GM19025 (cell line): ENCODE data around the gene CEP95.
"Not testable (repeated sequence)": the region's sequence is repeated elsewhere in the genome, so short reads cannot be mapped to it uniquely, and the experiment has no call there.

Experiments
- ATAC-seq: cut with Tn5 transposase; IDR thresholded peaks from one replicate; pipeline ENCODE4 v1.9.1; 2021; ENCODE audit warnings: mild to moderate bottlenecking, low read depth, moderate library complexity; ENCODE audit not compliant: unreplicated experiment

CEP95 gene

GRCh38 chr17:64564098-64564497 is 57.3 kb downstream of the CEP95 start:
- ATAC-seq = no peak

DNA sequence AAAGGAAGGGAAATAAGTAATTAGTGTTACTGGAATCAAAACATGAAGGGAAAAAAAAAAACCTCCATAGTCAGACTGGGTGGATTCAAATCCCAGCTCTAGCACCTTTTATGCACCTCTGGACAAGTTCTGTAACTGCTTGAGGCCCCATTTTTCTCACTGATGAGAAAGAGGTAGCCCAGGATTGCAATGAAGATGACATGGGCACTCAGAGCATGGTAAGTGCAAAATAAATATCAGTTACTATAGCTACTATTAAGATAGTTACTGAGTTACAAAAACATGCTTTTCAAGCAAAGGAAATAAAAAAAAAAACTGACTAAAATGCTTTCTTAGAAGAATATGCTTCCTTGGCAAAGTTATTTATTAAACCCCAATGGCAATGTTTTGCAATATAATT is 58.8 kb downstream of the CEP95 start:
- ATAC-seq = no peak

- ATAC-seq = no peak
Observed at GRCh38 chr17:64571746-64572145, 65.0 kb downstream of the CEP95 start.

DNA sequence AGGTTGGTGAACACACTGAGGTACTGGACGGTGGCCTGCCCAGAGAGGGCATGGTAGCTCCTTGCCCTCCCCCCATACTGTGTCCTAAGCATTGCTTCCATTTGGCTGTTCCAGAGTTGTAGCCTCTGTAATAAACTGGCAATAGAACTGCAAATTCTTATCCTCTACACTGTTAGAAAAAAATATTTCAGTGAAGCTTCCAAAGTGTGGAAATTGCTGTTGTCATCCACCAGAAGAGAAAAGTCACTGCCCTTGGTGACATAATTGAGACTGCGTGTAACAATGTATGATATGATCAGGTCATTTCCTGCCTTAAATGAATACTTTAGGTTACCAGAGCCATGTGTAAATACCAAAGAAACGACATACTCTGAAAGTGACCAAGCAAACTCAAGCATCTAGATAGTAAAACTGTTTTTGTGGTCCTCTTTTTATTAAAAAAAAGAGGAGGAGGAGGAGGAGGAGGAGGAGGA is 65.9 kb downstream of the CEP95 start:
- ATAC-seq = no peak

GRCh38 chr17:64573214-64573613 is 66.4 kb downstream of the CEP95 start:
- ATAC-seq = no peak

DNA sequence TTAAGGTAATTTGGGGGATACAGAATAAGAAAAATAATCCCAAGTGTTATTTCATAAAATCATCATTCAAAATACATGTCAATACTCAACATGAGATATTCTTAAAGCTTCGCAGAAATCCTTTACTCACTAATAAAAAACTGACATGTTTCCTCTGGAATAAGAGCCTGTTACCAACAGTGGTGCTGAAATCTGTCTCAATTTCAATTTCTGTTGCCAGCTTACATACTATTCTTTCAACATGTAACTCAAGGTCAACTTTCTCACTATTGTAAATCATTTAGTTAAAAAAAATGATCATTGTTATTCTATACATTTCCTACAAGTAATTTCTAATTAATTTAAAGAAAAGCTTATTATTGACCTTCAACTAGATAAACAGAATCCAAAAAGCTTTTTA is 67.9 kb downstream of the CEP95 start:
- ATAC-seq = no peak

DNA sequence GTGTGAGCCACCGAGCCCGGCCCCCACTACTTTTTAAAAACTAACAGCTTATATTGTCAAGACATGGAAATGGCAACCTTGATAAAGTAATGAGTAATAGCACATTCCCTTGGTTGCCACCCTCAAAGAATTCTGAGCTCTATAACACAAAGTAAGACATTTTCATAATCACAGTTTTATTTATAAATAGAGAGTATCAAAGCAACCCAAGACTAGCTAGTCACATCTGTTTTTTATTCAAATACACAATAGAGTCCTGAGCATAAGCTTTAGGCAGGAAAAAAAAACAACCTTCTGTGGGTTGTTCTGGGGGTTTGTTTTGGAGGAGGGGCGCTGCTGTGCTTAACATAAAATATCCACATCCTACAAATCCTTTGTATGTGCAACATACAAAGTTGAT is 68.7 kb downstream of the CEP95 start:
- no peak for ATAC-seq

DNA sequence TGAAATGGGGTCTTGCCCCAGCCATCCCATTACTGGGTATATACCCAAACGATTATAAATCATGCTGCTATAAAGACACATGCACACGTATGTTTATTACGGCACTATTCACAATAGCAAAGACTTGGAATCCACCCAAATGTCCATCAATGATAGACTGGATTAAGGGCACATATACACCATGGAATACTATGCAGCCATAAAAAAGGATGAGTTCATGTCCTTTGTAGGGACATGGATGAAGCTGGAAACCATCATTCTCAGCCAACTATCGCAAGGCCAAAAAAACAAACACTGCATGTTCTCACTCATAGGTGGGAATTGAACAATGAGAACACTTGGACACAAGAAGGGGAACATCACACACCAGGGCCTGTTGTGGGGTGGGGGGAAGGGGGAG is 70.2 kb downstream of the CEP95 start:
- ATAC-seq = not testable (repeated sequence)

DNA sequence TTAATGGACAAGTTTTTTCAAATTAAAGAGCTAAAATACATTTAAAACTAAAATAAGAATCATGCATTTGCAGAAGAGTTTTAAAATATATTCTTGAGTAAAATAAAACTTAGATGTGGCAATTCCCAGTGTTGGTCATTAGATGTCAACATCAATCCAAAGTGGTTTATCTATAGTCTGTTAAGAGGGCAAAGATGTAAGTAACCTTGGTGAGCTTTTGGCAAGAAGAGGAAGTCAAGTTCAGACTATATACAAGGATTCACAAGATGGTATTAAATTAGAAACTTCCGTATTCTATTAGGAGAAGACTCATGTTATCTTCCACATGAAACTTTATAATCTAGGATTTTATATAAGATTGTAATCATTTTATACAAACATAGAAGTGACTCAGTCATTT is 73.1 kb downstream of the CEP95 start:
- ATAC-seq = no peak

DNA sequence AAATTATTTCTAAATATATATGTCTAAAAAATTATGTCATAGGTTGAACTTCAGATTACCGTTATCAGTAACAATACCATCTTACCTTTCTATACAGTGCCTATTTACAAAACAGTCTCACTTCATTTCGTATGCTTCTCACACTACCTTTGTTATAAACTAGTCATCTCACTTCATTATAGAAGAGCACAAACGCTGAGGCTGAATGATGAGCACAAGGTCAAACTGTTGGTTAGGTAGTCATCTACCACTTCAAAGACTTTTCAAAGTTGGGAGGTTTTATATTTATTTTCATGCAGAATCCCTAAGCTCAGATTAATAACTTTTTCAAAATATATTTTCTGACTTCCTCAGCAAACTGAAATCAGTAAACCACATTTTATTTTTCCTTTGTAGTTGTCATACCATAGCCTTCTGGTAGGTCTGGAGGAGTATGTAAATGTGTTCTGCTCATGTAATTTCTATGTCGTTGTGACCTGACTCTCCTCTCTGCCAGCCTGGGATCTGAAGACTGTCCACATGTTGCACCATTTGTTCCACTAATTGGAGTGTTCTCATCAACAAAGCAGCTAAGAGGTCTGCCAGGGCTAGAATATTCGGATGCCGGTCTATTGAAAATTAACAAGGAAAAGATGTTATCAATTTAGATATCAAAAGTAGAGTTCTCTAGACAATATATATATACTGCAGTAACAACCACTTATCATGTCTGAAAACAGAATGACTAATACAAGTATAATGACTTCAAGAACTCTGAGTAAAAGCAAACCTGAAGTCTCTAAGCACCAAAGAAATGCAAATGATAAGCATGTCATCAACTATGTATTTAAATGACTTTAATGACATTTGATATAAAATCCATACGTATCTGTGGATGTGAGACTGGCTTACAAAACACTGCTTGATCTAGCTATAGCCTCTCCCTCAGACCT is 73.9 kb downstream of the CEP95 start:
- ATAC-seq = no peak

GRCh38 chr17:64583038-64583437 is 76.3 kb downstream of the CEP95 start:
- no peak for ATAC-seq

- ATAC-seq = no peak
Observed at GRCh38 chr17:64585146-64585545, 78.4 kb downstream of the CEP95 start.
